Cerebellar nuclear complex (tissue), 1 donor: ENCODE data around the gene RTBDN.
"Not testable (repeated sequence)": the region's sequence is repeated elsewhere in the genome, so short reads cannot be mapped to it uniquely, and the experiment has no call there.

Experiments used
- DNase-seq, 2 experiments: peaks; one replicate each; lab custom pipeline; 2025; lab: John Stamatoyannopoulos, UW

RTBDN gene

DNA sequence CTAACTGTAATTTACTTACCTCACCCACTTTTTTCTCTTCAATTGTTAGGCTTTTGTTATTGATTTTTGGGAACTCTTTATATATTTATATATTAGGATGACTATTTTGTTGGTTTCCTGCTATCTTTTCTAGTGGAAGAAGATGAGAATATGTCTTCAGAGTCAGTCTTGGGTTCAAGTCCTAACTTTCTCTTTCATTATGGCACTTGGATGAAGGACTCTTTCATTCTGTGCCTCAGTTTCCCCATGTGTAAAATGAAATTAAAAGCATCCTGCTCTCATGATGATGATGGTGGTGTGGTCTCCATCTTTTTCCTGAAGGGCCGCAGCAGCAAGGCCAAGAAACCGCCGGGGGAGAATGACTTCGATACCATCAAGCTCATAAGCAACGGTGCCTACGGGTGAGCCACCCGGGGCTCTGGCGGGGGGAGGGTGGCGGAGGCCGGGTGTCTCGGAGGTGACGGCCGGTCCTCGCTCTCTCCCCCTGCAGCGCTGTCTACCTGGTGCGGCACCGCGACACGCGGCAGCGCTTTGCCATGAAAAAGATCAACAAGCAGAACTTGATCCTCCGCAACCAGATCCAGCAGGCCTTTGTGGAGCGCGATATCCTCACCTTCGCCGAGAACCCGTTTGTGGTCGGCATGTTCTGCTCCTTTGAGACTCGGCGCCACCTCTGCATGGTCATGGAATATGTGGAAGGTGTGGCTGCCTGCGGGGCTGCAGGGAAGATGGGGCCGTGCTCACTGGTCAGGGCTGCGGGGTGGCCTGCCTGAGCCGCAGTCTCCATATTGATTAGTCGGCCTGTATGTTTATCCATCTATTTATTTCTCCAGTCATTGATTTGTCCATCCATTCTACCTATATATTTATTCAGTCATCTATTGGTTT lies 23.9 kb upstream of the RTBDN start:
- DNase-seq = no peak

GRCh38 chr19:12856653-12857052 lies 22.3 kb upstream of the RTBDN start:
- DNase-seq = no peak

GRCh38 chr19:12847159-12848139 lies 13.1 kb upstream of the RTBDN start:
- DNase-seq = peak in 1 of 2 experiments; percentile 42

GRCh38 chr19:12846613-12847012 lies 12.2 kb upstream of the RTBDN start:
- DNase-seq = not testable (repeated sequence)

DNA sequence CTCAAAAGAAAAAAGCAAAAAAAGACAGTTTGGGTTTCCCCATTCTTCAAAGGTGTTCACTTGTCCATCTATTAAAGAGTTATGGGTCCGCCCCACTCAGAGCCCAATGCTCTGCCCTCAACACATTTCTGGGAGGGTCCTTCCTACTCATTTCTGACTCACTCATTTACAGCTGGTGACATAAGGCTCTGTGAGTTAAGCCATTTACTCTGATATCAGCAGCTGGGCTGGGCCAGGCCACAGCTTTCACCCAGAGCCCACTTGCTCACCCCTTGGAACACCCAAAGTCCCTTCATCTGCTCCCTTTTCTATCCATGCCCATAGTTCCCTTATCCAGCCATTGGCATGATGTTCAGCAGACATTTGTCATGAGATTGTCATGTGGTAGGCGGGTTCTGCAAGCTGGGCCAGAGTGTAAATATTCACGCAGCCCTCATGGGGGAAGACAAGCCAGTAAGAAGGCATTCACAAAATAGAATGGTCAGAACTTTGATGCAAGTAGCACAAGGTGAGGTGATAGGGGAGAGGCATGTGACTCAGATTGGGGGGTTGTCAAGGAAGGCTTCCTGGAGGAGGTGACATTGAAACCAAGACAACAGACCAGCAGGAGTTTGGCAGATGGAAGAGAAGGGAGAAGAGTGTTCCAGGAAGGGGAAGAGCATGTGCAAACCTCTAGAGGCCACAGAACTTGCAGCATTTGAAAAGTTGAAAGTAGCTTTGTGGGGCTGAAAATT lies 9.8 kb upstream of the RTBDN start:
- DNase-seq = no peak

GRCh38 chr19:12843328-12843727 lies 8.9 kb upstream of the RTBDN start:
- DNase-seq = no peak

GRCh38 chr19:12842511-12842910 lies 8.1 kb upstream of the RTBDN start:
- no peak for DNase-seq

- peak in 1 of 2 experiments; percentile 61 for DNase-seq
These were observed 6.7 kb upstream of the RTBDN start for GRCh38 chr19:12841094-12841493.

DNA sequence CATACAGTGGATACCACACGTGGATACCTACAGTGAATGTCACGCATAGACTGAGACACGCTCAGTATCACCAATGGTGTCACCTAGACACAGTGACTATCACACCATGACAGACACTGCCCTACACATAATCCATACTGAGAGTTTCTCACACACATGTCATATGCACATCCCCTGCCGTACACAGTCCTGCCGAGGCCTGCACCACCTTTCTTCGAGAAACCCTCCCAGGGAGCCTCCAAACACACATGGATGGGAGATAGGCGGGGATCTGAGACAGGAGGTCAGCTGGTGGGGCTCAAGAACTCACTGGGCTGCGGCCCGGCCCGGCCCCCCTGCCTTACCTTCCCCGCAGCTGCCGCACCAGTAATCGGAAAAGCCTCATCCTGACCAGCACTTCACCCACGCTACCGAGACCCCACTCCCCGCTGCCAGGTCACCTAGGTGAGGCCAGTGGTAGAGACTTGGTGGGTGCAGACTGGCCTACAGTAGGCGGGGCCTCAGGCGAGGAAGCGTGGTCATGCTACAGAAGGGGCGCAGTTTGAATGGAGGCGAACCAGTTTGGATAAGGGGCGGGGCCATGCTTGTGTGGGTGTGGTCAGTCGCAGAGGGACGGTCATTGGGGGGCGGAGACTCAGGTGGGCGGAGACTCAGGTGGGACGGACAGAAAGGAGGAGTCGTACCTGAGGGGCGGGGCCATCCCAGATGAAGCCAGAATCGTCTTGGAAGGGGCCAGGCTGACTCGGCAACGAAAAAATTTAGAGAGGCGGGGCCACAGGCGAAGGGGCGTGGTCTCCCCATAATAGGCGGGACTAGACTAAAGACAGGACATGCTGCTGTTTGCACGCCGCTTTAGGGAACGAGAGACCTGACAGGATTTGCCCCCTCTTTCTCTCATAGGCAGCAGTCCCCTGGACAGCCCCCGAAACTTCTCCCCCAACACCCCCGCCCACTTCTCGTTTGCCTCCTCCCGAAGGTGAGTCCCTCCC lies 6.0 kb upstream of the RTBDN start:
- DNase-seq = peak; percentile 60 to 69

DNA sequence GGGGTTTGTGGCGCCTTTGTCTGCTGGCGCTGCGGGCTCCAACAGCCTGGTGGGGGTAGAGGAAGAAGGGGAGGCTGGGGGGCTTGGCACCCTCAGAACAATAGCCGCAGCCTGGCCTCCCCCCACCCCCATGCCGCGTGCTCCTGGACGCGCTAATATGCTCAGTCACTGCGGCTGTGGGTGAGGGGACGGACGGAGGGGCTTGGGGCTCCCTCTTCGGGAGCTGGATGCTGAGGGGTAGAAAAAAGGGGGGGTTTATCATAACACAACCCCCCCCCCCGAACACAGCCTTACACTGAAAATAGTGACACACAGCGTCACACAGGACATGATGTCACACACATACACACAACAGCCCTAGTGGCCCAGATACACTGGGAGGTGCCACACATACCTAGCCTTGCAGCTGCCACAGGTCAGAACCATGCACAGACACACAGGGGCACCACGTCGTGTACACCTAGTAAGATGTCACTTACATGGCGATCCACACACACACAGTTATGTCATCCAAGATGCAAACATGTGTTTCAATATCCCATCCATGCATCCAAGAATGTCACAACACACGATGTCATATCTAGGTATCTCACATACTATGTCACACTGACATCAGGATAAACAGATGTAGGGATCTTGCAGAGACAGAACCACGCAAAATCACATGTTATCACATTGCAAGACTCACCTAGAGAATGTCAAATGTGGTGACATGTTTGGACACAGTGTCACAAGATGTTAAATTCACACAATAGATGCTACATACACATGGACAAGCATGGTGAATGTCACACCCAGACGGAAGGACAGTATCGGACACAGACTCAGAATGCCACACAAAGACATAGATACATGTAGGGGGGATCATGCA lies 4.7 kb upstream of the RTBDN start:
- DNase-seq = peak in 1 of 2 experiments; percentile 49

GRCh38 chr19:12838182-12838885 lies 4.0 kb upstream of the RTBDN start, which contains the start of gene MAST1:
MAST1 (plus strand) TSS chr19:12838515; CDS start chr19:12838573, 58 bp downstream.
- no peak for DNase-seq

DNA sequence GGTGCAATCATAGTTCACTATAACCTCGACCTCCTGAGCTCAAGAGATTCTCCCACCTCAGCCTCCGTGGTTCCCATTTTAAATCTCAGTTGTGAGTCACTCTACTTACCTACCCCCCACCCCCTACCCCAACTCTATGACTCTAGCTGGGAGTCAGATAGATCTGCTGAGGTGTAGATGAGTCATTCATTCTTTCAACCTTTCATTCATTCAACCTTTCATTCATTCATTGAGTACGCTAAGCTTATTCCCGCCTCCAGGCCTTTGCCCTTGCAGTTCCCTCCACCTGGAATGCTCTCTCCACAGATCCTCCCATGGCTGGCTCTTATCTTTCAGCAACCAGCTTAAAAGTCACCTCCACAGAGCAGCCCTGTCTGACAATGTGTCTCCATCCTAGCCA lies 2.8 kb upstream of the RTBDN start:
- DNase-seq = no peak

DNA sequence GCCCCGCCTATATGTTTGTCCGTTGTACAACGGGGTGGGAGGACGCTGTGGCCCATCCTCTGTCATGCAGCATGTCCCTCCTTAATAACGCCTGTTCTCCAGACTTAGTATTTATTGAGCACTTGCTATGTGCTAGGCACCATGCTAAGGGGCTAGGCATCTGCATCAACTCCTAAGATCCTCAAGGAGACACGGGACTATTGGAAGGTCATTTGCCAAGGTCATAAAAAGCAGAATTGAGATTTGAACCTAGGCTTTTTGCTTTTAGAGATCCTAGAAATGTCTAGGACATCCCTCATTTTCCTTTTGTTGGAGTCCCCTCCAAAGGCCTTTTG lies 2.1 kb upstream of the RTBDN start:
- DNase-seq = no peak

- DNase-seq = no peak
These were observed 788 bp upstream of the RTBDN start for GRCh38 chr19:12834976-12835757.

- DNase-seq = peak in 1 of 2 experiments; percentile 4
These were observed 427 bp downstream of the RTBDN start for GRCh38 chr19:12833738-12834565.

DNA sequence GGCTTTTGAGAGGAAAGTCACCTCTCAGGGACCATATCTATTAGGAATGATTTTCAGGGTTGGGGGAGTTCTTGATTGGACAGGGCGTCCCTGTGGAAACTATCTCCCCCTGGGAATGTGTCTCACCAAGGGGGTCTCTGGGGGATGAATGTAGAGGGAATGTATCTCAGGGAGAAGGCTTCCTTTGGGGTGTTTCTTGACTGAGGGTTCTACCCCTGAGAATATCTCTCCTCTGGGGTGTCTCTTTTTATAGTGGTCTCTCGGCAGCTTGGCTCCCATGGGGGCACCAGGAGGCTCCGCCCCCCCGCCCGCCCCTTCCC lies 1.0 kb downstream of the RTBDN start:
- DNase-seq = no peak

DNA sequence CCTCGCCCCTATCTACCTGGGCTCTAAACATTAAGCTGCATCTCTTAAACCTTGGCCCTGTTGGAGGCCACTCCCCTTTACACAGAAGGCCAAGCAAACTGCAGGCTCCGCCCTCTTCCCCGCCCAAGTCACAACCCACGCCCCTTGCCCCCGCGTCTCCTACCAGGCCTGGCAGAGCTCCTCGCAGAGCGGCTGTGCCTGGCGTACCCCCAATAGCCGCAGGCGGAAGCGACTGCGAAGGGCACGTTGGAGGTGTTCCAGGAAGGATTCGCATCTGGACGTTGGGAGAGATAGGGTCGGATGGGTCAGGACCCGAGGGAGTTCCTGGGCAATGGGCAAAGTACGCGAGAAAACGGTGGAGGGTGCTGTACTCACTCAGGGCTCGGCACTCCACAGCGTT lies 5.9 kb downstream of the RTBDN start:
- no peak for DNase-seq
